Measurements from ENCODE around the gene CYP27C1.
"Not testable (repeated sequence)": the region's sequence is repeated elsewhere in the genome, so short reads cannot be mapped to it uniquely, and the experiment has no call there.

Gene CYP27C1

GRCh38 chr2:127166231-127166860 is 53.8 kb downstream of the CYP27C1 start:
- TF ChIP-seq CTCF (IDR thresholded peaks at IDR 0.05; ENCODE audit: low read depth, low read length), result no peak
- no peak overlapping the region for H3K4me3 ChIP-seq (ENCODE audit: low read depth, low read length)

GRCh38 chr2:127165539-127165935 is 54.6 kb downstream of the CYP27C1 start:
- no peak for TF ChIP-seq CTCF (IDR thresholded peaks at IDR 0.05; ENCODE audit: low read depth, low read length)
- H3K4me3 ChIP-seq (ENCODE audit: low read depth, low read length), result no peak overlapping the region

- no peak overlapping the region for H3K4me3 ChIP-seq (ENCODE audit: low read depth, low read length)
These were observed 55.1 kb downstream of the CYP27C1 start for GRCh38 chr2:127164761-127165538.

GRCh38 chr2:127163921-127164320 is 56.2 kb downstream of the CYP27C1 start:
- H3K4me3 ChIP-seq (ENCODE audit: low read depth, low read length), result no peak overlapping the region
- TF ChIP-seq CTCF (IDR thresholded peaks at IDR 0.05; ENCODE audit: low read depth, low read length), result no peak

More at GRCh38 chr2:127164761-127165538, 55.1 kb downstream of the CYP27C1 start:
- TF ChIP-seq CTCF (IDR thresholded peaks at IDR 0.05; ENCODE audit: low read depth, low read length), result no peak

GRCh38 chr2:127163090-127163406 is 57.1 kb downstream of the CYP27C1 start:
- not testable (repeated sequence) for H3K4me3 ChIP-seq (ENCODE audit: low read depth, low read length)

GRCh38 chr2:127162261-127163089 is 57.6 kb downstream of the CYP27C1 start:
- H3K4me3 ChIP-seq (ENCODE audit: low read depth, low read length), result no peak overlapping the region
- no peak for TF ChIP-seq CTCF (IDR thresholded peaks at IDR 0.05; ENCODE audit: low read depth, low read length)

- no peak overlapping the region for H3K4me3 ChIP-seq (ENCODE audit: low read depth, low read length)
- TF ChIP-seq CTCF (IDR thresholded peaks at IDR 0.05; ENCODE audit: low read depth, low read length), result no peak
These were observed 58.6 kb downstream of the CYP27C1 start for GRCh38 chr2:127161176-127162136.

All from WI38 (cell line).